GM21423 (cell line): ENCODE measurements around the gene SAXO2.
"Not testable (repeated sequence)": the region's sequence is repeated elsewhere in the genome, so short reads cannot be mapped to it uniquely, and the experiment has no call there.

Source experiments
- ATAC-seq: cut with Tn5 transposase; IDR thresholded peaks from one replicate; pipeline ENCODE4 v1.9.1; 2021; ENCODE audit warnings: mild to moderate bottlenecking, moderate library complexity; ENCODE audit not compliant: unreplicated experiment

The SAXO2 gene

DNA sequence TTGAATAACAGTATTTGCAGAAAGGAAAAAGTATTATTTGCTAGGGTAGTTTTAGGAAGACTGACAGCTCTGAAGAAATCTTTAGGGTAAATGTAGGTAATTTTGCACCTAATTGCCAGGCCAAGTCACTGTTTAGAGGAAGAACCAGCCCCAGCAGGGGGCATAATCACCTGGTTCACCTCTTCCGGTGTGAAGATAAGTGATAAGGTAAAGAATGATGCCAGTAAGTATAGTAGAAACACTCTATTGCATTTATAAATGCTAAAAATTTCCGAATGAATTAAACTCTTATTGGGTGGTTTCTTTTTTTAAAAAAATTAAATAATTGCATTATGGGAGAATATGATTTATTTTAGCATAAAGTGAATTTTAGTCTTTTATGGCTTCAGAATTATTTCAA is 21.8 kb downstream of the SAXO2 start:
- ATAC-seq = not testable (repeated sequence)

GRCh38 chr15:82286475-82286874 is 23.9 kb downstream of the SAXO2 start:
- ATAC-seq = peak; percentile 92

DNA sequence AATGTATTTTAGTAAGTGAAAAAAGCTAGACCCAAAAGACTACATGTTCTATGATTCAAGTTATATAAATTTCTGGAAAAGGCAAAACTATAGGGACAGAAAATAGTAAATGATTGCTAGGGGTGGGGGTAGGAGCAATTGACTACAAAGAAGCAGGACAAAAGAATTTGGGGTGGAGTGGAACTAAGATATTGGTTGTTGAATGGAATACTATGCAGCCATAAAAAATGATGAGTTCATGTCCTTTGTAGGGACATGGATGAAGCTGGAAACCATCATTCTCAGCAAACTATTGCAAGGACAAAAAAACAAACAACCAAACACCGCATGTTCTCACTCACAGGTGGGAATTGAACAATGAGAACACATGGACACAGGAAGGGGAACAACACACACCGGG is 25.6 kb downstream of the SAXO2 start:
- not testable (repeated sequence) for ATAC-seq

DNA sequence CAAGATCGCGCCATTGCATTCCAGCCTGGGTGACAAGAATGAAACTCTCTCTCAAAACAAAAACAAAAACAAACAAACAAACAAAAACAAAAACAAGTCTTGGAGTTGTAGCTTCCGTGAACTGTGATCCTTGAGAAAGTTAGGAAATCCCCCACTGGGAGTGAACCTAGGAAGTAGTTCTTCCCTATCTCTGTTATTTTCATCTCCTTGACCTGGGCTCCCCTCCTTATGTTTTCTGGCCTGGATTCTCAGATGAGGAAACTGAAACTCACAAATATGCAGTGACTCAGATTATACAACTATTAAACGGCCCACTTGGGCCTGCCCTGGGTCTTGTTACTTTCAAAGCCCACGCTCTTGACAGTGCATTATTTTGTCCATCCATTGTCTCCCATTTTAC is 29.7 kb downstream of the SAXO2 start:
- ATAC-seq = no peak

DNA sequence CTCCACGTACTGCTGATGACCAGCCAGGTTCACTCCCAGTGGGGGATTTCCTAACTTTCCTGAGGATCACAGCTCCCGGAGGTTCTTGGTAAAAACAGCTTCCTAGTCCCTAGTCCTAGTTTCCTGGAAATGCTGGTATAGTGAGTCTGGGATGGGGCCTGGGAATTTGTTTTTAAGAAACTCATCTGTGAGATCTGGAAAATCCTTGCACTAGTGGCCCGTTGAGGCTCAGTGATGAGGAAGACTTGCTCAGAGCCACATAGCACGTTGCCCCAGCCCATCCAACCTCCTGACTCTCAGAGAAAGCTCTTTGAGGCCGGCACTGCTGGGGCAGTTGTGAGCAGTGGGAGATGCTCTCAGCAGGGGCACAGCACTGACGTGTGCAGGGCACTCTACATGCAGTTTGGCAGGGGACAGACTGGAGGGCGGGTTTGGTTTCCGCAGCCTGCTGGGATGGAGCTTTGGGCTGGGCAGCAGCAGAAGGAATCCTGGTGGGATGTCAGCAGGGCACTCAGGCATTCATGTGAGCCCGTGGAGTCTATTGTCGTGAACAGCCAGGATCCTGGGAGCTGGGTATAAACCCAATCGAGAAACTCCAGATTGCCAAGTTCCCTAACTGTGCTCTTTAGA is 31.6 kb downstream of the SAXO2 start:
- no peak for ATAC-seq

- ATAC-seq = no peak
Observed at GRCh38 chr15:82297546-82297945, 34.9 kb downstream of the SAXO2 start.

GRCh38 chr15:82298032-82298431 is 35.4 kb downstream of the SAXO2 start:
- no peak for ATAC-seq

DNA sequence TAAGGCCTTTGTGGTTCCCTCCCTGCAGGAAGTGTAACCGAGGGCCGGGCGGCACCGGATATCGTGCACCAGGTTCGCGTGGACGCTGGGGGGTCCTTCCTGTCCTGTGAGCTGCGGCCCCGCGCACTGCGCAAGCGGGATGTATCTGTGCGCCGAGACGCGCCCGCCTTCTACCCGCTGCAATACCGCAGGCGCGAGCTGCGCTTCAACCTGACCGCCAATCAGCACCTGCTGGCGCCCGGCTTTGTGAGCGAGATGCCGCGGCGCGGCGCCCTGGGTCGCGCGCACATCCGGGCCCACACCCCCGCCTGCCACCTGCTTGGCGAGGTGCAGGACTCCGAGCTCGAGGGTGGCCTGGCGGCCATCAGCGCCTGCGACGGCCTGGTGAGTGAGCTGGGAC is 35.9 kb downstream of the SAXO2 start:
- ATAC-seq = no peak

DNA sequence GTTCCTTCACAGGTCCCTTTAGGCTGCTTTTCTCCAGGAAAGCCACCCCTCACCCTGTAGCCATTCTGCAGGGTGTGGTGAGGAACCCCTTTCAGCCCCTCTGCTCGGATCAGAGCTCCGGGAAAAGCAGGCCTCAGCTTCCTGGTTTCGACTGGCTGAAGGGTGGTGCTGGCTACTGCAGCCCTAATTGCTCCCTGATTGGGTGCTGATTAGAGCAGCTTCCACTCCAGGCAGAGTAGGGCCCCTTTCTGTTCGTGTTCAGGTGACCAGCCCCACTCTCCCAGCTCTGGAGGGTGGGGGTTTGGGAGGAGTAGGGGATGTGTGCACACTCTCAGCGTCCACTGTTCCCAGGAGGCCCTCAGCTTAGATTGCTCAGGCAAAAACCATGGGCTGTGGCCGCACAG is 36.9 kb downstream of the SAXO2 start:
- not testable (repeated sequence) for ATAC-seq

DNA sequence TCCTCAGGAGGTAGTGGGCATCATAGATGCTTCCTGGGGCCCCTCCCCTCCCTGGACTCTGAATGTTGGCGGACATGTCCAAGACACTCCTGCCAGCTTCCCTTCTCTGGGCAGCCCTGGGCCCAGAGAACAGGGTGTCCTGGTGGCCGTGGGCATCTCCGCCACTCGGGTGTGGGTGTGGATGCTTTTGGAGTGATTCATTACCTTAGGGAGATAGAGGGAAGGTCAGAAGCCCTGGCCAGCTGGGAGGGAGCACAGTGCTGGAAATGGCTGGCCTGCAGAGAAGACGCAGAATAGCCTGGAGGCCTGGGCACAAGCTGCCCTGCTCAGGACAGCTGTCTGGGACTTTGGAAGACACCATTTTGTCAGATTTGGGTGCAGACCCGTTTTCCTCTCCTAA is 37.7 kb downstream of the SAXO2 start:
- not testable (repeated sequence) for ATAC-seq

DNA sequence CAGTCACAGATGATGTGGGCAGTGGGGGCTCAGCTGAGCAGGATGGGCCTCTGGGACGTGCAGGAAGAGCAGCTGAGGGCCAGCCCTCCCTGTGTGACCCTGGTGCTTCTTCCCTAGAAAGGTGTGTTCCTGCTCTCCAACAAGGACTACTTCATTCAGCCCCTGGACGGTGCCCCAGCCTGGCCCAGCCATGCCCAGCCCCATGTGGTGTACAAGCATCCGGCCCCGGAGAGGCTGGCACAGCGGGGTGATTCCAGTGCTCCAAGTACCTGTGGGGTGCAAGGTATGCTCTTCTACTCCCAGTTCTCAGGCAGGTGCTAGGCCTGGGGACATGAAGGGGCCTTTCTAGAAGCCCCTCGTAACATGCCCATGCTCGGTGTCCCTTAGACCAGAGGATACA is 38.3 kb downstream of the SAXO2 start:
- no peak for ATAC-seq

DNA sequence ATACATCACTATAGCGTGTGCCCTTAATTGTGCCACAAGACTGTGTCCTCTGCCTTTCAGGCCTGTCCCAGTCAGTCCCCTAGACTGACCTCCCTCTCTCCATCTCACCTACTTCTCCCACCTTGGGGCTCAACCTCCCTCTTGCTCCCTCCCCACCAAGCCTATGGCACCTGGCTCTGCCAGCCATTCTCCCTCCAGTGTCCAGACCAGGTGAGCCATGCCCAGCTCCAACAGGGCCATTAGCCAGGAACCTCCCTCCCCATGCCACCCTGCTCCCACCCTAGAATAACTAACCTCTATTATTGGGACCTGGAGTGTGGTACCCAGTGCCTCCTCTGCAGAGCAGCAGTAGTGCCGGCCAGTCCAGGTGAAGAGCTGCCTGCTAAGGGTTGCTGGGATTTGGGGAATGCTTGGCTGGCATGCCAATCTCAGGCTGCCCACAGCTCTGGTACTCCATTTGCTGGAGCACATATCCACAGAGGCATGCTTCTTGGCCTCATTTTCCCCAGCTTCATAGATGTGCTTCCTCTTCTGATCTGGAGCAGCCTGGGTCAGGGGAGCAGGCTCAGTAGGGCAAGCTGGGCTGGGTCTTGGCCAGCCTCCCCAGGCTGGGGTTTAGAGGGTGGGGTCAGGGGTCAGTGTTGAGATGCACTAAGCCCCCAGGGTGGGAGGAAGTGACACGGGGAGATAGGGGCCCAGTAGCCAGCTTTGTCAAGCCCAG is 38.8 kb downstream of the SAXO2 start:
- ATAC-seq = no peak

- ATAC-seq = no peak
Observed at GRCh38 chr15:82303956-82304777, 41.5 kb downstream of the SAXO2 start.

GRCh38 chr15:82304778-82305090 is 42.1 kb downstream of the SAXO2 start:
- ATAC-seq = no peak

DNA sequence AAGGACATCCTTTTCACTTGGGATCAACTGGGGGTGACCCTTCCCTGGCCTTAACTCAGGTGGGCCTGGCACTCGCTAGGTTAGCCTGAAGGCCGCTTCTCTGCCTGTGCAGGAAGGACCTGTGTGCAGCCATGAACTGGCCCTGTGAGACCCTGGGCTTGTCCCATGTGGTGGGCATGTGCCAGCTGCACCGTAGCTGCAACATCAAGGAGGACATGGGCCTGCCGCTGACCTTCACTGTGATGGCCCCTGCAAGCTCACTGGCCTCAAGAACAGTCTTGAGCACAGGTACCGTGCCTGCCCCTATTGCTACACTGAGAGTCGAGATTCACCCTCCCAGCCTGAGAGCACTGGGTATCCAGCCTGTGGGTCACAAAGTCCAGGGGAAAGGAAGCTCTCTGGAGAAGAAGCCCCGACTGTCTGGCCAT is 43.0 kb downstream of the SAXO2 start:
- ATAC-seq = no peak

DNA sequence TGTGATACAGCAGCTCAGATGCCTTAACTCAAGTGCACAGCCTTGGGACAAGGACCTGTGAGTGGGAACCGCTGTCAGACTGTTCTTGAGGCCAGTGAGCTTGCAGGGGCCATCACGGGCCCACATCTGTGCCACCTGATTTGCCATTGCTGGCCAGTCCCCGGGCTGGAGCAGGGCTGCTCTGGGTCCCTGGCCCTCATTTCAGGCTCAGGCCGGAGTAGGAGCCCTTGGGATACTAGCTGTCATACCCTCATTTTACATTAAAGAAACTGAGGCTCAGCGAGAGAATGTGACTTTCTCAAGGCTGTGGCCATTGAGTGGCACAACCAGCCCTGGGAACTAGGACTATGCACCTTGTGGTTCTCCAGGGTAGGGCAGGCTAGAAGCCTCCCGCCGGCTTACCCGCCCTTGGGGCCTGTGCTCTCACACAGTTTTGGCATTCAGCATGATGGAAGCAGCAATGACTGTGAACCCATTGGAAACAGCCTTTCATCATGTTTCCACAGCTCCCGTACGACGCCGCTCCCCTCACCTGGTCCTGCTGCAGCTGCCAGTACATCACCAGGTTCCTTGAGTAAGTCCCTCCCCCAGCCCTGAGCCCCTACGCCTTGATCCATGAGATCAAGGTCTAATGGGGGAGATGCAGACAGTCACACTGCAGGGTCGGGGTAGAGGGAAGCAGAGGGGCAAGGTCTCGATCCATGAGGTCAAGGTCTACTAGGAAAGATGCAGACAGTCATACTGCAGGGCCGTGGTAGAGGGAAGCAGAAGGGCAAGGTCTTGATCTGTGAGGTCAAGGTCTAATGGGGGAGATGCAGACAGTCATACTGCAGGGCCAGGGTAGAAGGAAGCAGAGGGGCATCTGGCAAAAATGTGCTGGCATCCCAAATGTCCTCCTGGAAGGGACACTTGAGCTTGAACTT is 44.4 kb downstream of the SAXO2 start:
- ATAC-seq = no peak

DNA sequence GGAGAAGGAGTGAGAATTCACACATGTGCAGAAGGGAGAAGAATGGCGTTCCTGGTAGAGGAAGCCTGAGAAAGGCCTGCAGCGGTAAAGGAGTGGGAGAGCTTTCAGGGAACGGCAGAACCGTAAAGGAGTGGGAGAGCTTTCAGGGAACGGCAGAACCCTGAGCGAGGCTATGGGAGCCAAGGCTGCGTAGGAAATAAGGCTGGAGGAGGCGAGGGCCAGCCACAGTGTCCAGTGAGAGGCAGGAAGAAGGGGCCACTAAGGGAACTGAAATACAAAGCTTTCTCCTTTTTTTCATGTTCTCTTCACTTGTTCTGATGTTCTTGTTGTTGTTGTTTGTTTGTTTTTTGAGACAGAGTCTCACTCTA is 45.1 kb downstream of the SAXO2 start:
- ATAC-seq = no peak

DNA sequence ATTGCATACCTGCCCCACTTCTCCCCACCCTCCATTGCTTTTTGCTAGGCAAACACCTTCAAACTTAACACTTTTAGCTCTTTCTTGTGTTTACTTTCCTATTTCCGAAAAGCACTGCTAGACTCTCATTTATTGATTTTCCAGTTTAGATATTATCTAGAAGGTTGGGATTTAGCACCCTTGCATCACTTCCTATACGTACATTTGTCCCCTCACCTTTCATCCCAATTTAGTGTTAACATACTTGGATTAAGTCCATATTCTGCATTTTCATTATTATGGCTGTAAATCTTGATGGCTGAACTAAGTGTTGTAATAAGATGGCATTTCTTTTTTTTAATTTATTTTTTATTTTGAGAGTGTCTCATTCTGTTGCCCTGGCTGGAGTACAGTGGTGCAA is 47.2 kb downstream of the SAXO2 start:
- ATAC-seq = no peak

DNA sequence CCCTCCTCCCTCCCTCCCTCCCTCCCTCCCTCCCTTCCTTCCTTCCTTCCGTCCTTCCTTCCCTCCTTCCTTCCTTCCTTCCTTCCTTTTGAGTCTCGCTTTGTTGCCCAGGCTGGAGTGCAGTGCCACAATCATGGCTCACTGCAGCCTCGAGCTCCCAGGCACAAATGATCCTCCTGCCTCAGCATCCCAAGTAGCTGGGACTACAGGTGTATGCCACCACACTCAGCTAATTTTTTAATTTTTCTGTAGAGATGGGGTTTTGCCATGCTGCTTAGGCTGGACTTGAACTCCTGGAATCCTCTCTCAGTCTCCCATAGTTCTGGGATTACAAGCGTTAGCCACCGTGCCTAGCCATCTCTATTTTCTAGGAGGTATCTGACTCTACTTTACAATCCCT is 48.7 kb downstream of the SAXO2 start:
- ATAC-seq = not testable (repeated sequence)

DNA sequence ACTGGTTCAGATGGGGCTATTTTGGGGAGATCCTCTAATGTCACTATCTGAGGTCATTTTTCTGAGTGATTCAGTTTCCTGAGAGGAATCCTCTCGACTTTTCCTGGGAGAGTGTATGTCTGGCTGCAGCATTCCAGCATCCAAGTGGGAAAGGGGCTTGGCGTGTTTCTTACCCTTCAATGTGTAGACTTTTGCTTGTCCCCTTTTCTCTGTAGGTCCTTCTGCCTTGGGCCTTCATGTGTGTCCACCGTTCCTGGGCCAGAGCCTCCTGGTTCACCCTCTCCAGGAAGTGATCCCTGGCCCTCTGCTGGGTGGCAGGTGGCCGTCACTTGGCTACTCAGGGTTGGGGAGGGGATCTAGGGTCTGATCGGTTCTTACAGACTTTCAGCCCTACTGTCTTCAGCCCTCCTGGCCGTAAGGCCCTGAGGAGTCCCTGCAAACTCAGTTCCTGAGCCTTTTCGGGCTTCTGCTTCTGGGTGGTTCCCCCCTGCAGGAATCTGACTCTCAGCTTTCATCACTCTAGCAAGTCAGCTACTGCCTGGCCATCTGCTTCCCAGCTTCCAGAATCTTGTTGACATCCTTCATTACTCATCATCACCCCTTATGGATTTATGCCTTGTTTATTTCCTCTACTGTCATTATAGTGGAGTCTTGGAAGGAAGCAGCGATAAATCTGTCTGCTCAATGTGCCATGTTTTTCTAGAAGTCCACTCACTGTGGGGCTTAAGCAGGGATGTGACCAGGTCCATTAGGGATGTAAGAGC is 50.1 kb downstream of the SAXO2 start:
- no peak for ATAC-seq
